Smooth muscle cell (in vitro differentiated cells): ENCODE results near the gene SNCG. TPM values are rescaled to one million over a fixed set of nuclear protein-coding genes. Genes with fewer than 3 reads are reported as not detected.
"Not testable (repeated sequence)": the region's sequence is repeated elsewhere in the genome, so short reads cannot be mapped to it uniquely, and the experiment has no call there.

Source experiments
- DNase-seq: peaks from one replicate; lab custom pipeline; 2025; ENCODE audit not compliant: unreplicated experiment; lab: John Stamatoyannopoulos, UW
- H2AFZ ChIP-seq: fragments of 200-600 bp; sonication (generic); 2 replicates; pipeline ENCODE4 v1.6.0; 2016; ENCODE audit warnings: antibody characterized with exemption, low read depth, mild to moderate bottlenecking
- H3F3A ChIP-seq: fragments of 200-600 bp; sonication (generic); 2 replicates; pipeline ENCODE4 v1.6.0; 2017; ENCODE audit warnings: antibody characterized with exemption, low read depth
- H3K27ac ChIP-seq: fragments of 200-600 bp; sonication (generic); 2 replicates; pipeline ENCODE4 v1.5.1; 2016; ENCODE audit warnings: low read depth, mild to moderate bottlenecking
- H3K27me3 ChIP-seq: fragments of 200-600 bp; sonication (generic); 2 replicates; pipeline ENCODE4 v1.6.1; 2016; ENCODE audit warnings: low read depth, mild to moderate bottlenecking
- H3K36me3 ChIP-seq: fragments of 200-600 bp; sonication (generic); 2 replicates; pipeline ENCODE4 v1.5.1; 2016; ENCODE audit warnings: low read depth
- H3K4me1 ChIP-seq: fragments of 200-600 bp; sonication (generic); 2 replicates; pipeline ENCODE4 v1.5.1; 2016; ENCODE audit warnings: low read depth
- H3K4me2 ChIP-seq: fragments of 200-600 bp; sonication (generic); 2 replicates; pipeline ENCODE4 v1.6.0; 2016; ENCODE audit warnings: mild to moderate bottlenecking
- H3K4me3 ChIP-seq: fragments of 200-600 bp; sonication (generic); 2 replicates; pipeline ENCODE4 v1.5.1; 2016; ENCODE audit warnings: mild to moderate bottlenecking
- H3K79me2 ChIP-seq: fragments of 200-600 bp; sonication (generic); 2 replicates; pipeline ENCODE4 v1.6.0; 2016; ENCODE audit warnings: low read depth, mild to moderate bottlenecking
- H3K9ac ChIP-seq: fragments of 200-600 bp; sonication (generic); 2 replicates; pipeline ENCODE4 v1.6.0; 2016; ENCODE audit warnings: low read depth
- H3K9me3 ChIP-seq: fragments of 200-600 bp; sonication (generic); replicated peaks from 2 replicates; pipeline ENCODE4 v1.5.1; 2016; ENCODE audit warnings: low read depth
- H4K20me1 ChIP-seq: fragments of 200-600 bp; sonication (generic); 2 replicates; pipeline ENCODE4 v1.6.0; 2016; ENCODE audit warnings: low read depth
- WGBS: methylation state at CpG from one replicate; pipeline ENCODE4 v1.1.7; 2016; ENCODE audit warnings: low lambda C conversion rate; 5-methylcytosine and 5-hydroxymethylcytosine counted together
- polyA plus RNA-seq: library from polyadenylated mRNA; unstranded; fragments of >200 nt; fragmentation: Nextera tagmentation; extraction: Ambion mirVana; gene quantifications from 2 replicates; pipeline ENCODE4 v1.2.1, GENCODE V29; 2016
- total RNA-seq: library from RNA; depleted of rRNA; stranded (reverse); fragments of >200 nt; gene quantifications from 2 replicates; pipeline ENCODE4 v1.2.3, GENCODE V29; 2014
- TF ChIP-seq, protein P1 (sequence below): fragments of 200-600 bp; sonication (generic); IDR thresholded peaks from 2 replicates; pipeline ENCODE4 v1.5.1; 2017; ENCODE audit warnings: borderline replicate concordance, mild to moderate bottlenecking, antibody characterized with exemption; ENCODE audit not compliant: insufficient read depth, poor library complexity, severe bottlenecking

SNCG gene
- total and polyA plus RNA-seq, 2 experiments from 2014 or later = 2.3 to 6.7 TPM

DNA sequence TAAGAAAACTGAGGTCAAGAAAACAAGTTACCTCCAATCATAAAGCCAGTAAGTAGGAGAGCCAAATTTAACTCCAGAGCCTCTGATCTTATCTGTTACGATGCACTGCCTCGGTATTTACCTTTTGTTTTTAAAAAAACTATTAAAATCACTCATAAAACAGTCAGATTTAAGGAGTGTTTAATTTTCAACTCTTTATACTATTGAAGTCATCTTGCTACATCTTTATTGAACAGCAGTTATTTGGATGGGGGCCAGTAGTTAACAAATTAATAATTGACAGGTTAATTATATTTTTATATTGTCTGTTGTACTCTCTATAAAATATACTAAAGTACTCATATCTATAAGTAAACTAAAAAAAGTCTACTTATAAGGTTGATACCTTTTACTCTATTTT, 34.5 kb downstream of the SNCG start:
- H3K4me3 ChIP-seq = no peak overlapping the region
- H3K27ac ChIP-seq = no peak overlapping the region
- H3K9me3 ChIP-seq = no peaks in the 10 kb centered on the region
- TF ChIP-seq, protein P1, sequence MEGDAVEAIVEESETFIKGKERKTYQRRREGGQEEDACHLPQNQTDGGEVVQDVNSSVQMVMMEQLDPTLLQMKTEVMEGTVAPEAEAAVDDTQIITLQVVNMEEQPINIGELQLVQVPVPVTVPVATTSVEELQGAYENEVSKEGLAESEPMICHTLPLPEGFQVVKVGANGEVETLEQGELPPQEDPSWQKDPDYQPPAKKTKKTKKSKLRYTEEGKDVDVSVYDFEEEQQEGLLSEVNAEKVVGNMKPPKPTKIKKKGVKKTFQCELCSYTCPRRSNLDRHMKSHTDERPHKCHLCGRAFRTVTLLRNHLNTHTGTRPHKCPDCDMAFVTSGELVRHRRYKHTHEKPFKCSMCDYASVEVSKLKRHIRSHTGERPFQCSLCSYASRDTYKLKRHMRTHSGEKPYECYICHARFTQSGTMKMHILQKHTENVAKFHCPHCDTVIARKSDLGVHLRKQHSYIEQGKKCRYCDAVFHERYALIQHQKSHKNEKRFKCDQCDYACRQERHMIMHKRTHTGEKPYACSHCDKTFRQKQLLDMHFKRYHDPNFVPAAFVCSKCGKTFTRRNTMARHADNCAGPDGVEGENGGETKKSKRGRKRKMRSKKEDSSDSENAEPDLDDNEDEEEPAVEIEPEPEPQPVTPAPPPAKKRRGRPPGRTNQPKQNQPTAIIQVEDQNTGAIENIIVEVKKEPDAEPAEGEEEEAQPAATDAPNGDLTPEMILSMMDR = no peak
- H3K4me2 ChIP-seq = no peak overlapping the region
- no peaks in the 10 kb centered on the region for H3K36me3 ChIP-seq
- H3K79me2 ChIP-seq = no peaks in the 10 kb centered on the region
- 76% methylated on average over 2 of the region's 2 CpGs for WGBS
- no peaks in the 10 kb centered on the region for H3K27me3 ChIP-seq
- H2AFZ ChIP-seq = no peak overlapping the region
- H3F3A ChIP-seq = no peaks in the 10 kb centered on the region
- no peaks in the 10 kb centered on the region for H3K4me1 ChIP-seq
- H4K20me1 ChIP-seq = no peaks in the 10 kb centered on the region
- DNase-seq = no peak
- H3K9ac ChIP-seq = no peak overlapping the region

DNA sequence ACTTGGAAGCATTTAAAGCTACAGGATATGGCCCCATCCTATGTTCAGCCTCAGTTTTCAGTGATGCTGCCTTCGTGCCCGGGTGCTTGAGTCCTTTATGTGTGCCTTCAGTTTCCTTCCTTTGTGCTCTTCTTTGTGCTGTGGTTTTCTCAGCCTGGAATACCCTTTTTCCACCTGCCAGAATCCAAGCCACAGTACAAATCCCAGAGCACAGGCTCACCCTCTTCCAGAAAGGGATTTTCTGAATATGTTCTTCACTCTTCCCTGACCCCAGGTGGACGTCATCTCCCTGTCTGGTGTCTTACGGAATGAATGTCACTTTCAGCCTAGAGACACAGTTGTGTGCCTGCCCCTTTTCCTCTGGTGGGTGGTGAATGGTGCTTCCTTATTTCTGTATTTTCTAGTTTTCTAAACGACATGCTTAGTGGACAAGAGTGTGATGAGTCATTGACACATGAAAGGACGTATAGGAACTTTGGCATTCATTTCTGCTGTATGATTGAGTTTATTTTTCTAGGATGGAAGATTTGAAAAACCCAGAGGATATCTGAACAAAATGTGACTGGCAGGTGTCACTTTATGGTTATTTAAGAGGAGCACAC, 41.5 kb downstream of the SNCG start:
- H3K4me2 ChIP-seq, H3K36me3 ChIP-seq, H3K4me1 ChIP-seq, H4K20me1 ChIP-seq, H3K27me3 ChIP-seq, H3K9ac ChIP-seq, H3K27ac ChIP-seq, H2AFZ ChIP-seq, H3K79me2 ChIP-seq, H3K4me3 ChIP-seq, H3K9me3 ChIP-seq, DNase-seq, H3F3A ChIP-seq: not testable (repeated sequence)
- 65% methylated on average over 6 of the region's 6 CpGs for WGBS

DNA sequence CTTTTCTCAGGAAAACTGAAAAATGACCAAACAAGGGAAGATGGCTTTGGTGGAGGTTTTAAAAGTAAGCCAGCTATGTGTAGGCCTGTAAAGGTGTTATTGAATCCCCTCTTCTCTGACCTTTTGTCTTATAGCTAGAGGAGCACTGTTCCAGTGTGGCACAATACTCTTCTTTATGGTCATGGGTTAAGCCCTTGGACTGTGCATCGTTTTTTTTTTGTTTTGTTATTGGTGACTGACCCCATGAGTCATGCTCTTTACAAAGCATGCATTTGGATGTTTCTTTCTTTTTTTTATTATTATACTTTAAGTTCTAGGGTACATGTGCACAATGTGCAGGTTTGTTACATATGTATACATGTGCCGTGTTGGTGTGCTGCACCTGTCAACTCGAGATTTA, 42.1 kb downstream of the SNCG start:
- TF ChIP-seq, protein P1 = no peak
- Histone ChIP-seq H4K20me1 (no peaks in the 10 kb centered on the region), H3K4me3 (no peak overlapping the region), H3K36me3 (no peaks in the 10 kb centered on the region), H3K4me2 (no peak overlapping the region), H3K4me1 (no peaks in the 10 kb centered on the region), H3F3A (no peaks in the 10 kb centered on the region), H2AFZ (no peak overlapping the region), H3K27me3 (no peaks in the 10 kb centered on the region), H3K79me2 (no peaks in the 10 kb centered on the region), H3K9ac (no peak overlapping the region), H3K27ac (no peak overlapping the region), H3K9me3 (no peaks in the 10 kb centered on the region)
- DNase-seq = no peak
- 86% methylated on average over 3 of the region's 3 CpGs for WGBS

DNA sequence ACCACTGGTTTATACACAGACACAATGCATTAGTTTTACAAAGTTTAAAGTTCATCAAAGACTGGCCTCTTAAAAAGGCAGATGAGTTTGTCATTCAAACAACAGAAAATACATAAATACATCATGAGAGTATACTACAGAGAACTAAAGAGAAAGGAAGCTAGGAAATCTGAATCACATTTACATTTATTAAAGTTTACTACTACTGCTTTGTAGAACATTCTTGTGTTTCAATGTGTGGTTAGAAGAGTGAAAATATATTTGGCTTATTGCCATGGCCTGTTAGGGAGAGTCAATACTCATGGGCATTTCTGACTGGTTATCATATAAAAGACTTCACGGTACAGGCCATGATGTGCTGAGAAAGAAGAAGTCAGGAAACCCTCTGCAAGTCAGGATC, 48.7 kb downstream of the SNCG start:
- H3K4me2 ChIP-seq, H3F3A ChIP-seq, H3K36me3 ChIP-seq, H3K9me3 ChIP-seq, H4K20me1 ChIP-seq, H3K9ac ChIP-seq, H3K27ac ChIP-seq, DNase-seq, H3K79me2 ChIP-seq, H3K4me3 ChIP-seq, H3K27me3 ChIP-seq, H2AFZ ChIP-seq, H3K4me1 ChIP-seq: not testable (repeated sequence)
- WGBS = 92% methylated on average over 1 of the region's 1 CpG

DNA sequence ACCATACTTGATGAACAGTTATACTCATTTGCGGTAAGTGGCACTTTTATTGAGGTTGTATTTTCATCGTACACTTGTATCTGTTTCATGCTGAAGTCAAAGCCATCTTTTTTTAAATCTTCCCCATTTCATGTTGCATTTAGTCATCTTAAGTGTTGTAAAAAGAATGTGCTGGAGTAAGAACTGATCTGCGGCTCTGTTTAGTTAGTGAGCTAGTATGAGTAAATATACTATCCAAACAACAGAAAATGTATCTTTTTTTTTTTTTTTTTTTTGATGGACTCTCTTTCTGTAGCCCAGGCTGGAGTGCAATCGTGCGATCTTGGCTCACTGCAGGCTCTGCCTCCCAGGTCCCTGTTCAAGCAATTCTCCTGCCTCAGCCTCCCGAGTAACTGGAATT, 49.3 kb downstream of the SNCG start:
- H3F3A ChIP-seq, H3K4me1 ChIP-seq, H3K27me3 ChIP-seq, H3K36me3 ChIP-seq, H3K4me2 ChIP-seq, H3K9me3 ChIP-seq, H4K20me1 ChIP-seq, H3K4me3 ChIP-seq, H3K79me2 ChIP-seq, H2AFZ ChIP-seq, H3K27ac ChIP-seq, DNase-seq, H3K9ac ChIP-seq: not testable (repeated sequence)
- WGBS = 95% methylated on average over 6 of the region's 6 CpGs

DNA sequence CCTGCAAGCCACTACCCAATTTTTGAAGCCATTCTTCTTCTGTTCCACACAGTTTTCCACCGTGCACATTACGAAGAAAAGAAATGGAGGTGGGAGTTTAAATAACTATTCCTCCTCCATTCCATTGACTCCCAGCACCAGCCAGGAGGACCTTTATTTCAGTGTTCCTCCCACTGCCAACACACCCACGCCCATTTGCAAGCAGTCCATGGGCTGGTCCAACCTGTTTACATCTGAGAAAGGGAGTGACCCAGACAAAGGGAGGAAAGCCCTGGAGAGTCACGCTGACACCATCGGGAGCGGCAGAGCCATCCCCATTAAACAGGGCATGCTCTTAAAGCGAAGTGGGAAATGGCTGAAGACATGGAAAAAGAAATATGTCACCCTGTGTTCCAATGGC, 49.9 kb downstream of the SNCG start:
- not testable (repeated sequence) for H3K4me2 ChIP-seq, H3K4me1 ChIP-seq, H3K9ac ChIP-seq, H3F3A ChIP-seq, H3K9me3 ChIP-seq, H3K27ac ChIP-seq, H3K27me3 ChIP-seq, H2AFZ ChIP-seq, H3K36me3 ChIP-seq, DNase-seq, H3K79me2 ChIP-seq, H3K4me3 ChIP-seq, H4K20me1 ChIP-seq
- 93% methylated on average over 7 of the region's 7 CpGs for WGBS

DNA sequence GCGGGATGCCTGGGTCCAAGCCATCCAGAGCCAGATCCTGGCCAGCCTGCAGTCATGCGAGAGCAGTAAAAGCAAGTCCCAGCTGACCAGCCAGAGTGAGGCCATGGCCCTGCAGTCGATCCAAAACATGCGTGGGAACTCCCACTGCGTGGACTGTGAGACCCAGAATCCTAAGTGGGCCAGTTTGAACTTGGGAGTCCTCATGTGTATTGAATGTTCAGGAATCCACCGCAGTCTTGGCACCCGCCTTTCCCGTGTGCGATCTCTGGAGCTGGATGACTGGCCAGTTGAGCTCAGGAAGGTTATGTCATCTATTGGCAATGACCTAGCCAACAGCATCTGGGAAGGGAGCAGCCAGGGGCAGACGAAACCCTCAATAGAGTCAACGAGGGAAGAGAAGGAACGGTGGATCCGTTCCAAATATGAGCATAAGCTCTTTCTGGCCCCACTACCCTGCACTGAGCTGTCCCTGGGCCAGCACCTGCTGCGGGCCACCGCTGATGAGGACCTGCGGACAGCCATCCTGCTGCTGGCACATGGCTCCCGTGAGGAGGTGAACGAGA, 50.8 kb downstream of the SNCG start:
- not testable (repeated sequence) for H3K4me1 ChIP-seq, H4K20me1 ChIP-seq, H3K27me3 ChIP-seq, H3K4me3 ChIP-seq, H3K4me2 ChIP-seq, H3K9me3 ChIP-seq, H3K79me2 ChIP-seq, H3K36me3 ChIP-seq, H3K27ac ChIP-seq, H2AFZ ChIP-seq, H3K9ac ChIP-seq, DNase-seq, H3F3A ChIP-seq
- WGBS = 97% methylated on average over 18 of the region's 18 CpGs
